ENCODE data around the gene RAD51B.

- TF ChIP-seq CTCF (IDR thresholded peaks at IDR 0.05) (no peak), POLR2A (IDR thresholded peaks at IDR 0.05) (no peak)
Observed at GRCh38 chr14:68105816-68106215, 286.2 kb downstream of the RAD51B start.

Measured in vagina (tissue), 2 donors.